Psoas muscle (tissue), 8 donors: ENCODE results near the gene KCTD21. TPM values are rescaled to one million over a fixed set of nuclear protein-coding genes. Genes with fewer than 3 reads are reported as not detected.
A peak's percentile ranks its signal among the peaks of the same experiment; 100 is the strongest.

Experiments used
- ATAC-seq, 4 donors: fragments of 200-7000 bp; cut with Tn5 transposase; one replicate each; pipeline ENCODE4 v1.9.1; 2020; ENCODE audit warnings: moderate library complexity in 3 of 4, mild to moderate bottlenecking in 2 of 4
- DNase-seq, 2 donors: peaks; one replicate each; pipeline ENCODE4 v3.0.0-alpha.2; 2020
- H3K27ac ChIP-seq: fragments of 200-600 bp; one replicate; pipeline ENCODE4 v1.8.0; 2022
- H3K27me3 ChIP-seq, 3 donors: fragments of 200-600 bp in 1 of 3; one replicate each; pipeline versions ENCODE4 v1.6.1 to v1.8.0; 2013 to 2022; ENCODE audit warnings: low read length in 2 of 3, mild to moderate bottlenecking in 2 of 3, moderate library complexity in 1 of 3; ENCODE audit not compliant: insufficient read depth in 3 of 3
- H3K36me3 ChIP-seq, 2 donors: fragments of 200-600 bp in 1 of 2; one replicate each; pipeline versions ENCODE4 v1.6.1 to v1.8.0; 2013 to 2022; ENCODE audit warnings: low read depth in 1 of 2, mild to moderate bottlenecking in 1 of 2, moderate library complexity in 1 of 2; ENCODE audit not compliant: insufficient read depth in 1 of 2
- H3K4me1 ChIP-seq: fragments of 200-600 bp; one replicate; pipeline ENCODE4 v1.8.0; 2022
- H3K4me3 ChIP-seq: fragments of 200-600 bp; one replicate; pipeline ENCODE4 v1.8.0; 2022; ENCODE audit warnings: mild to moderate bottlenecking
- H3K9me3 ChIP-seq: fragments of 200-600 bp; one replicate; pipeline ENCODE4 v1.8.0; 2022
- CTCF ChIP-seq: fragments of 200-600 bp; IDR thresholded peaks from one replicate; pipeline ENCODE4 v1.8.0; 2022; ENCODE audit warnings: antibody characterized with exemption
- WGBS, 3 donors: extraction: QIAGEN DNeasy Blood & Tissue Kit; methylation state at CpG; one replicate each; pipeline versions ENCODE4 v1.1.6 to v1.1.7; 2013; 5-methylcytosine and 5-hydroxymethylcytosine counted together
- intact Hi-C, 2 donors: fragments of 100-400 bp; cut with DNase I; formaldehyde crosslinking; loops; one replicate each; pipeline versions ENCODE4 v1.11.0 to v1.14.2; 2022
- polyA plus RNA-seq, 3 donors: library from polyadenylated mRNA; stranded (reverse); fragments of 200-250 nt; gene quantifications; one replicate each; pipeline ENCODE4 v1.2.3, GENCODE V29; 2013
- total RNA-seq, 4 donors: library from RNA; stranded (reverse); fragmentation: NEBNext Ultra II Directional in 2 of 4; extraction: Animal tissue kit (Norgen Biotek cat#: 25700) in 2 of 4; gene quantifications; one replicate each; pipeline versions ENCODE4 v1.2.1 to v1.2.4, GENCODE V29; 2021 to 2023
- donor health status: healthy with polysubstance abuse.
- donor health status: DM: no; HTN: no; CAD: no; lungs with moderate emphysema.
- donor health status: Bipolar disorder and iron deficiency.
- donor health status: healthy.
- donor health status: DM: yes; HTN: yes; CAD: no.
- donor health status: DM: no; HTN: no; CAD: no.
- donor health status: DM: no; HTN: no; CAD: no.
- donor health status: DM: yes; HTN: yes; CAD: no.

Gene KCTD21
- total and polyA plus RNA-seq, 7 donors: 4.7 to 10.3 (median 5.6) TPM

GRCh38 chr11:78231962-78232501 lies 43.6 kb upstream of the KCTD21 start:
- peak overlapping the region; percentile 48 for H3K27ac ChIP-seq
- ATAC-seq: peak; percentile 61 to 78 (median 69)
- peaks cover 12% of the 10 kb centered on the region for H3K4me1 ChIP-seq
- intact Hi-C loops: no loop called here
- DNase-seq: no peak
- H3K4me3 ChIP-seq: no peak overlapping the region
- H3K27me3 ChIP-seq: no peaks in the 10 kb centered on the region
- TF ChIP-seq CTCF: no peak
- no peaks in the 10 kb centered on the region for H3K9me3 ChIP-seq
- H3K36me3 ChIP-seq: no peaks in the 10 kb centered on the region

- H3K4me3 ChIP-seq: no peak overlapping the region
- no peaks in the 10 kb centered on the region for H3K9me3 ChIP-seq
- H3K4me1 ChIP-seq: peaks cover 12% of the 10 kb centered on the region
- peak in 2 of 4 donors; percentile 43 to 49 for ATAC-seq
- intact Hi-C loops: no loop called here
- peaks cover 0 to 14% of the 10 kb centered on the region in 2 donors for H3K36me3 ChIP-seq
- H3K27ac ChIP-seq: no peak overlapping the region
- H3K27me3 ChIP-seq: no peaks in the 10 kb centered on the region
- 88 to 91% (median 91%) methylated on average over 7 of the region's 7 CpGs for WGBS, 3 donors
- no peak for TF ChIP-seq CTCF
- DNase-seq: no peak
Measured at GRCh38 chr11:78230161-78230877, 41.9 kb upstream of the KCTD21 start.

DNA sequence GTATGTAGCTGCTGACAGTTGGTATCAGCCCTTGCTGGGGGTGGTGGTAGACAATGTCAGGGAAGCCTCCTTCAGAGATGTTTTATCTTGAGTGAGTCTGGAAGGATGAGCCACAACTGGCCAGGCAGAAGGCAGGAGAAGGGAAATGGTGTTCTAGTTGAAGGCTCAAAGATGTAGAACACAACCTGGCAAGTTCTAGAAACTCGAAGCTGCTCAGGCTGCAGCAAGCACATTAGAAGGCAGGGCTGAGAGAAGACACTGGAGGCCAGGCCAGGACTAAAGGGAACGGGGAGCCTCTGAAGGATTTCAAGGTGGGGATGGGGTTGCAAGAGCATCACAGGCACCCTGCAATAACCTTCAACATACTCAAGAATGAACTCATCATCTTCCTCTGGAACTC lies 40.7 kb upstream of the KCTD21 start:
- no peak for TF ChIP-seq CTCF
- intact Hi-C loops: loop anchor here (5.0 to 10.0 kb wide), 3 partner anchors 188 to 338 kb away; partner anchors contain the start of gene GAB2 (in 1 of the 2)
- H3K27ac ChIP-seq: no peak overlapping the region
- DNase-seq: no peak
- no peak for ATAC-seq
- H3K27me3 ChIP-seq: no peaks in the 10 kb centered on the region
- H3K4me3 ChIP-seq: no peak overlapping the region
- WGBS, 3 donors: 84 to 96% (median 94%) methylated on average over 2 of the region's 2 CpGs
- H3K9me3 ChIP-seq: no peaks in the 10 kb centered on the region
- peaks cover 0 to 26% of the 10 kb centered on the region in 2 donors for H3K36me3 ChIP-seq
- peaks cover 12% of the 10 kb centered on the region for H3K4me1 ChIP-seq

DNA sequence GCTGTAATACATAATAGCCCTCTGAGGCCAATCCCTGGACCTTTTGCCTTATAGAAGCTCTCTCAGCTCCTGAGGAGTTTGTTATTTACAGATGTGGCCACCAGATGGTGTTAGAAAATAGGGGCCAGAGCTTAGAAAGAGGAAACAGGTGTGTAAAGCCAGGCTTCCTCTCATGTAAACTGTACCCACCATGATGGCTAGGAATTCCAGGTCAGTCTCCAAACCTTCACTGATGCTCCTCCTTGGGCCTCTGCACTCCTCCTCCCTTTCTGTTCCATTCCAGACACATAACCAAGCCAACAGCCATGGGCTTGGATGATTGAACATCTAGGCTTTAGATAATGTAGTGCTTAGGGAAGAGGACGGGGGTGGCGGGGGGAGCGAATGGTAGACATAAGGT lies 40.0 kb upstream of the KCTD21 start:
- H3K4me3 ChIP-seq: no peak overlapping the region
- H3K27me3 ChIP-seq: no peaks in the 10 kb centered on the region
- intact Hi-C loops: loop anchor here (1.0 to 10.0 kb wide), 4 partner anchors 189 to 339 kb away; partner anchors contain the start of gene GAB2 (in 1 of the 2)
- H3K9me3 ChIP-seq: no peaks in the 10 kb centered on the region
- H3K4me1 ChIP-seq: peaks cover 12% of the 10 kb centered on the region
- H3K27ac ChIP-seq: no peak overlapping the region
- 97 to 98% (median 98%) methylated on average over 3 of the region's 3 CpGs for WGBS, 3 donors
- ATAC-seq (peak in 3 of 4 donors; percentile 56 to 72 (median 57)), DNase-seq (no peak)
- TF ChIP-seq CTCF: peak; percentile 55
- H3K36me3 ChIP-seq: peaks cover 0 to 26% of the 10 kb centered on the region in 2 donors
